K562 (cell line): ENCODE results near the gene LSM8. TPM values are rescaled to one million over a fixed set of nuclear protein-coding genes. Genes with fewer than 3 reads are reported as not detected.
A peak's percentile ranks its signal among the peaks of the same experiment; 100 is the strongest.

ENCODE experiments used
- CBX5 ChIP-seq: IDR thresholded peaks from 2 replicates; pipeline ENCODE4 v1.6.1; 2014; ENCODE audit warnings: low read depth, borderline replicate concordance
- CTCF ChIP-seq, 3 experiments: IDR thresholded peaks in 2 of 3; conservative IDR thresholded peaks in 1 of 3; 2 replicates each; pipeline ENCODE4 v1.5.1; 2011 to 2012; ENCODE audit warnings: low read length in 3 of 3, mild to moderate bottlenecking in 3 of 3, control low read depth in 2 of 3, improper control_type of control experiment in 1 of 3, inconsistent platforms in 1 of 3, low read depth in 1 of 3, mixed read lengths in 1 of 3, moderate library complexity in 1 of 3; ENCODE audit not compliant: insufficient read depth in 2 of 3
- MITF ChIP-seq: IDR thresholded peaks from 2 replicates; pipeline ENCODE4 v1.6.1; 2014; ENCODE audit warnings: antibody characterized with exemption
- NBN ChIP-seq: fragments of 450-650 bp; IDR thresholded peaks from 2 replicates; pipeline ENCODE4 v1.6.1; 2016; ENCODE audit warnings: low read depth, mild to moderate bottlenecking
- POLR3A ChIP-seq: IDR thresholded peaks from 2 replicates; pipeline ENCODE4 v1.6.1; 2011; ENCODE audit warnings: borderline replicate concordance, mild to moderate bottlenecking, moderate library complexity; ENCODE audit not compliant: insufficient read length, insufficient read depth; ENCODE audit errors: extremely low read depth
- RBM22 ChIP-seq: fragments of 200-400 bp; formaldehyde crosslinking; IDR thresholded peaks from 2 replicates; pipeline ENCODE4 v1.6.1; 2018; ENCODE audit warnings: low read length, low read depth; ENCODE audit not compliant: poor library complexity, severe bottlenecking
- RBM25 ChIP-seq: fragments of 200-400 bp; formaldehyde crosslinking; IDR thresholded peaks from 2 replicates; pipeline ENCODE4 v1.6.1; 2018; ENCODE audit warnings: low read length, low read depth, moderate library complexity; ENCODE audit not compliant: severe bottlenecking
- SLC30A9 ChIP-seq: fragments of 250-450 bp; sonication (Bioruptor Pico); IDR thresholded peaks from 2 replicates; pipeline ENCODE4 v1.8.0; 2022; ENCODE audit warnings: mild to moderate bottlenecking, moderate library complexity
- SRSF1 ChIP-seq: fragments of 200-400 bp; formaldehyde crosslinking; IDR thresholded peaks from 2 replicates; pipeline ENCODE4 v1.6.1; 2017; ENCODE audit warnings: mild to moderate bottlenecking, low read depth, low read length, moderate library complexity
- STAT5A ChIP-seq: IDR thresholded peaks from 2 replicates; pipeline ENCODE4 v1.6.1; 2012; ENCODE audit warnings: low read length, inconsistent platforms, borderline replicate concordance
- TAF7 ChIP-seq: fragments of 450-650 bp; IDR thresholded peaks from 2 replicates; pipeline ENCODE4 v1.6.1; 2016; ENCODE audit warnings: missing genetic modification characterization, missing compliant biosample characterization
- YBX1 ChIP-seq: fragments of 450-650 bp; IDR thresholded peaks from 2 replicates; pipeline ENCODE4 v1.7.1; 2016; ENCODE audit warnings: mild to moderate bottlenecking
- polyA plus RNA-seq, 8 experiments: library from polyadenylated mRNA; depleted of rRNA in 4 of 8; stranded (reverse) in 5 of 8; unstranded in 3 of 8; fragments of >200 nt; fragmentation: Nextera tagmentation in 2 of 8; fragmentation: Illumina TruSeq in 1 of 8; extraction: Ambion mirVana in 2 of 8; extraction: Trizol in 1 of 8; gene quantifications; 2 replicates each; pipeline versions ENCODE4 v1.2.1 to v1.2.3, GENCODE V29; 2011 to 2014; ENCODE audit warnings: inconsistent platforms in 1 of 8, missing spikeins in 1 of 8
- total RNA-seq, 7 experiments: library from RNA; depleted of rRNA in 6 of 7; stranded (reverse); fragments of >200 nt in 6 of 7; fragmentation: Illumina TruSeq in 2 of 7; extraction: Trizol in 2 of 7; gene quantifications; 2 replicates each; pipeline versions ENCODE4 v1.2.1 to v1.2.3, GENCODE V29; 2011 to 2021; ENCODE audit warnings: low replicate concordance in 1 of 7
- TF ChIP-seq, protein P1 (sequence below): fragments of 450-650 bp; IDR thresholded peaks from 2 replicates; pipeline ENCODE4 v1.6.1; 2018; ENCODE audit not compliant: partially characterized antibody

The LSM8 gene
- total and polyA plus RNA-seq, 9 of the 15 experiments (the other 6 are each of a cell fraction or from before 2014, with no cell fraction given): 81.5 to 340 (median 180) TPM

GRCh38 chr7:118183786-118184564, at the start of gene LSM8 (continued):
- TF ChIP-seq STAT5A (no peak; the same call in 1 of the 2 replicates), RBM25 (peak; percentile 43), NBN (peak; percentile 29; the same call in 1 of the 2 replicates), YBX1 (no peak), TAF7 (tag) (peak; percentile 97), RBM22 (no peak), CBX5 (no peak), MITF (no peak), SLC30A9 (CRISPR knock-in tag) (no peak), POLR3A (no peak), SRSF1 (no peak), CTCF (IDR thresholded peaks at IDR 0.05 in 2 of 3, conservative IDR thresholded peaks at IDR 0.05 in 1 of 3; ENCODE audit: insufficient read depth in 2 of 3, low read depth in 1 of 3, low read length in 3 of 3) (peak in 1 of 3 experiments; percentile 11; a peak in 1 of 6 replicates)
- TF ChIP-seq, protein P1, sequence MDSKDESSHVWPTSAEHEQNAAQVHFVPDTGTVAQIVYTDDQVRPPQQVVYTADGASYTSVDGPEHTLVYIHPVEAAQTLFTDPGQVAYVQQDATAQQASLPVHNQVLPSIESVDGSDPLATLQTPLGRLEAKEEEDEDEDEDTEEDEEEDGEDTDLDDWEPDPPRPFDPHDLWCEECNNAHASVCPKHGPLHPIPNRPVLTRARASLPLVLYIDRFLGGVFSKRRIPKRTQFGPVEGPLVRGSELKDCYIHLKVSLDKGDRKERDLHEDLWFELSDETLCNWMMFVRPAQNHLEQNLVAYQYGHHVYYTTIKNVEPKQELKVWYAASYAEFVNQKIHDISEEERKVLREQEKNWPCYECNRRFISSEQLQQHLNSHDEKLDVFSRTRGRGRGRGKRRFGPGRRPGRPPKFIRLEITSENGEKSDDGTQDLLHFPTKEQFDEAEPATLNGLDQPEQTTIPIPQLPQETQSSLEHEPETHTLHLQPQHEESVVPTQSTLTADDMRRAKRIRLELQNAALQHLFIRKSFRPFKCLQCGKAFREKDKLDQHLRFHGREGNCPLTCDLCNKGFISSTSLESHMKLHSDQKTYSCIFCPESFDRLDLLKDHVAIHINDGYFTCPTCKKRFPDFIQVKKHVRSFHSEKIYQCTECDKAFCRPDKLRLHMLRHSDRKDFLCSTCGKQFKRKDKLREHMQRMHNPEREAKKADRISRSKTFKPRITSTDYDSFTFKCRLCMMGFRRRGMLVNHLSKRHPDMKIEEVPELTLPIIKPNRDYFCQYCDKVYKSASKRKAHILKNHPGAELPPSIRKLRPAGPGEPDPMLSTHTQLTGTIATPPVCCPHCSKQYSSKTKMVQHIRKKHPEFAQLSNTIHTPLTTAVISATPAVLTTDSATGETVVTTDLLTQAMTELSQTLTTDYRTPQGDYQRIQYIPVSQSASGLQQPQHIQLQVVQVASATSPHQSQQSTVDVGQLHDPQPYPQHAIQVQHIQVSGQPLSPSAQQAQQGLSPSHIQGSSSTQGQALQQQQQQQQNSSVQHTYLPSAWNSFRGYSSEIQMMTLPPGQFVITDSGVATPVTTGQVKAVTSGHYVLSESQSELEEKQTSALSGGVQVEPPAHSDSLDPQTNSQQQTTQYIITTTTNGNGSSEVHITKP: no peak
